Suprapubic skin (tissue), 4 donors: Measurements from ENCODE around the gene WWP2.
"Not testable (repeated sequence)": the region's sequence is repeated elsewhere in the genome, so short reads cannot be mapped to it uniquely, and the experiment has no call there.

Experiments
- CTCF ChIP-seq, 2 donors: fragments of 200-600 bp in 1 of 2; fragments of 450-650 bp in 1 of 2; sonication (generic) in 1 of 2; IDR thresholded peaks; one replicate each; pipeline ENCODE4 v1.5.1; 2016 to 2019; ENCODE audit warnings: antibody characterized with exemption in 2 of 2, mild to moderate bottlenecking in 1 of 2, moderate library complexity in 1 of 2
- POLR2A ChIP-seq, 2 donors: fragments of 450-650 bp; IDR thresholded peaks; one replicate each; pipeline ENCODE4 v1.6.1; 2017; ENCODE audit warnings: antibody characterized with exemption in 2 of 2, mild to moderate bottlenecking in 2 of 2, moderate library complexity in 2 of 2
- POLR2AphosphoS5 ChIP-seq, 3 donors: sonication (generic); formaldehyde crosslinking; IDR thresholded peaks; one replicate each; pipeline ENCODE4 v1.6.1; 2017; ENCODE audit warnings: antibody characterized with exemption in 3 of 3

GRCh38 chr16:69951017-69951671 is 189.0 kb downstream of the WWP2 start, which contains the start of gene CLEC18A:
- TF ChIP-seq CTCF, POLR2A, POLR2AphosphoS5 (IDR thresholded peaks at IDR 0.05): not testable (repeated sequence)
